Natural killer cell (primary cell): Measurements from ENCODE around the gene ANXA2. TPM values are rescaled to one million over a fixed set of nuclear protein-coding genes. Genes with fewer than 3 reads are reported as not detected.

Experiments used
- ATAC-seq, 3 donors: fragments of 150-1000 bp in 2 of 3; fragments of 200-7000 bp in 1 of 3; cut with Tn5 transposase; 1 replicate in 1 of 3; 2 replicates in 2 of 3; pipeline ENCODE4 v1.10.0; 2021; ENCODE audit warnings: mild to moderate bottlenecking in 2 of 3, moderate library complexity in 2 of 3
- DNase-seq, 2 donors: peaks; one replicate each; pipeline versions ENCODE4 v3.0.0 to v3.0.0-alpha.2; 2013 to 2021; ENCODE audit warnings: mixed read lengths in 1 of 2
- H3K27ac ChIP-seq: one replicate; pipeline ENCODE4 v1.5.1; 2013; ENCODE audit warnings: mild to moderate bottlenecking, low read length
- H3K27me3 ChIP-seq: one replicate; pipeline ENCODE4 v1.6.1; 2013; ENCODE audit warnings: low read length; ENCODE audit not compliant: control insufficient read depth, insufficient read depth
- H3K36me3 ChIP-seq: one replicate; pipeline ENCODE4 v1.6.1; 2013; ENCODE audit warnings: low read length; ENCODE audit not compliant: control insufficient read depth, insufficient read depth
- H3K4me1 ChIP-seq: one replicate; pipeline ENCODE4 v1.6.1; 2013; ENCODE audit warnings: low read length; ENCODE audit not compliant: control insufficient read depth, insufficient read depth
- H3K4me3 ChIP-seq: one replicate; pipeline ENCODE4 v1.5.1; 2013; ENCODE audit warnings: low read length
- H3K9me3 ChIP-seq: one replicate; pipeline ENCODE4 v1.6.1; 2013; ENCODE audit warnings: low read length; ENCODE audit not compliant: control insufficient read depth, insufficient read depth
- H3K27ac Mint-ChIP-seq, 2 donors: one replicate each; pipeline ENCODE4 v1.8.0; 2022; ENCODE audit warnings: mild to moderate bottlenecking in 2 of 2, mixed read lengths in 2 of 2, moderate library complexity in 1 of 2
- H3K27me3 Mint-ChIP-seq, 2 donors: one replicate each; pipeline ENCODE4 v1.8.0; 2022; ENCODE audit warnings: low read depth in 2 of 2, mixed read lengths in 2 of 2
- H3K36me3 Mint-ChIP-seq: one replicate; pipeline ENCODE4 v1.8.0; 2022; ENCODE audit warnings: mixed read lengths
- H3K4me1 Mint-ChIP-seq, 2 donors: one replicate each; pipeline ENCODE4 v1.8.0; 2022; ENCODE audit warnings: mixed read lengths in 2 of 2
- H3K4me3 Mint-ChIP-seq: one replicate; pipeline ENCODE4 v1.8.0; 2022; ENCODE audit warnings: mild to moderate bottlenecking, moderate library complexity, mixed read lengths
- H3K9me3 Mint-ChIP-seq, 2 donors: one replicate each; pipeline ENCODE4 v1.8.0; 2022; ENCODE audit warnings: mixed read lengths in 2 of 2
- CTCF ChIP-seq: fragments of 200-600 bp; IDR thresholded peaks from one replicate; pipeline ENCODE4 v1.8.0; 2022; ENCODE audit warnings: antibody characterized with exemption
- WGBS: methylation state at CpG from one replicate; pipeline ENCODE4 v1.1.7; 2013; ENCODE audit warnings: missing lambda C conversion rate; ENCODE audit not compliant: insufficient coverage; 5-methylcytosine and 5-hydroxymethylcytosine counted together
- intact Hi-C: fragments of 100-400 bp; cut with micrococcal nuclease; formaldehyde crosslinking; loops from one replicate; pipeline ENCODE4 v1.14.2; 2022
- total RNA-seq, 4 donors: library from RNA; stranded (reverse); fragments of 120-200 nt in 1 of 4; gene quantifications; one replicate each; pipeline versions ENCODE4 v1.2.3 to v1.2.4, GENCODE V29; 2013 to 2022

The ANXA2 gene
- total RNA-seq, 3 donors from 2014 or later (not counting 1 experiment from before 2014, with no cell fraction given) = 132 to 230 (median 155) TPM

DNA sequence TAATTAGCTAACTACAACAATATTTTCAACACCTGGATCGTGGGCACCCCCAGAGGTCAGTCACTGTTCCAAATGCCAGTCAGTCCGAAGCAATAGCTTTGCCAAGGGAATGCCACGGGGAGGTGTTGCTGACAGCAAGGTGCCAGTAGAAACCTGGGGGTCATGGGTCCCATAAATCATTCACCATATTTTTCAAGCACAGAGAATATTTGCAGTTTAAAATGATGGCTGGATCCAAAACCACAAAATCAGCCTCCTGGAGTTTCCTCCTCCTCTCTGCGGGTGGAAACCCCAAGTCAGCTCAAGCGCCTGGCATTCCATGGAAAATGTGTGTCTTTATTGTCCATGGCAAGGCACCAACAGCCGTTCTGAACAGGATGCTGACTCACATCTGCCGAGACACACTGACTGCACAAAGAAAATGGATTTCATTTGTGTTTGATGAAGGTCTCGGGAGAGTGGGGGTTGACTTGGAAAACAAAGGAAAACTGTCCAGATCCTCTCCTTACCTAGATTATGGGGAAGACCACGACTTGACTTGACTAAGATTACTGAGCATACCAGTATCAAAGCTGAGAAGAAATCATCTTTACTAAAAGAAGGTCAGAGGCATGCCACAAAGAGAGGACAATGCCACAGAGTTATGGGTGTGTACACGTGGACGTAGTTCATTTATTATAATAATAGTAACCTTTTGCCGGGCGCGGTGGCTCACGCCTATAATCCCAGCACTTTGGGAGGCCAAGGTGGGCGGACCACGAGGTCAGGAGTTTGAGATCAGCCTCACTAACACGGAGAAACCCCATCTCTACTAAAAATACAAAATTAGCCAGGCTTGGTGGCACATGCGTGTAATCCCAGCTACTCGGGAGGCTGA lies 26.4 kb downstream of the ANXA2 start:
- H3K9me3 ChIP-seq = no peaks in the 10 kb centered on the region
- TF ChIP-seq CTCF = no peak
- no peaks in the 10 kb centered on the region for H3K27me3 Mint-ChIP-seq
- no peaks in the 10 kb centered on the region for H3K9me3 Mint-ChIP-seq
- peaks cover 19% of the 10 kb centered on the region in 2 donors for H3K4me1 Mint-ChIP-seq
- H3K27ac ChIP-seq = no peak overlapping the region
- no peaks in the 10 kb centered on the region for H3K4me1 ChIP-seq
- H3K4me3 Mint-ChIP-seq = no peak overlapping the region
- intact Hi-C loops = no loop called here
- ATAC-seq (no peak), DNase-seq (no peak)
- H3K36me3 ChIP-seq = peaks cover 13% of the 10 kb centered on the region
- H3K27me3 ChIP-seq = no peaks in the 10 kb centered on the region
- 77% methylated on average over 20 of the region's 20 CpGs for WGBS
- H3K36me3 Mint-ChIP-seq = no peaks in the 10 kb centered on the region
- H3K27ac Mint-ChIP-seq = no peak overlapping the region
- no peak overlapping the region for H3K4me3 ChIP-seq

DNA sequence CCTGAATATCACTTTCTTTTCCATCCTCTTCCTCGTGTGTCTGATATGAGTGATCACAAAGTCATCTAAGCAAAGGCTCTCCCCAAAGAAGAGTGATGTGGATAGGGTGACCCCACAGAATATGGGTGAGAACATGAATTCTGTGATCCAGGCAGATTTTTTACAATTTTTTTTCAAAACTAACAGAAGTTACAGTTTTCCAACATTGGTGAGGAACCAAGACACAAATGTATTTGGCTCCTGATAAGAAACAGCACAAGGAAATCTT lies 27.0 kb downstream of the ANXA2 start:
- Histone ChIP-seq H3K4me1 (no peaks in the 10 kb centered on the region), H3K27me3 (no peaks in the 10 kb centered on the region), H3K36me3 (peaks cover 8% of the 10 kb centered on the region), H3K4me3 (no peak overlapping the region), H3K9me3 (no peaks in the 10 kb centered on the region), H3K27ac (no peak overlapping the region)
- Mint-ChIP-seq H3K4me3 (no peak overlapping the region), H3K27me3 (no peaks in the 10 kb centered on the region), H3K9me3 (no peaks in the 10 kb centered on the region), H3K4me1 (peaks cover 19% of the 10 kb centered on the region in 2 donors), H3K27ac (no peak overlapping the region), H3K36me3 (no peaks in the 10 kb centered on the region)
- no peak for DNase-seq
- intact Hi-C loops = no loop called here
- WGBS = no CpG with 5 or more reads among the region's 1 CpG
- TF ChIP-seq CTCF = no peak
- ATAC-seq = no peak

GRCh38 chr15:60370105-60370868 lies 27.5 kb downstream of the ANXA2 start:
- Mint-ChIP-seq H3K9me3 (no peaks in the 10 kb centered on the region), H3K4me1 (peaks cover 15 to 19% of the 10 kb centered on the region in 2 donors), H3K27ac (no peak overlapping the region), H3K4me3 (no peak overlapping the region), H3K36me3 (no peaks in the 10 kb centered on the region), H3K27me3 (no peaks in the 10 kb centered on the region)
- intact Hi-C loops = no loop called here
- WGBS = 84% methylated on average over 7 of the region's 9 CpGs
- H3K27me3 ChIP-seq = no peaks in the 10 kb centered on the region
- ATAC-seq (no peak), DNase-seq (no peak)
- no peaks in the 10 kb centered on the region for H3K4me1 ChIP-seq
- no peak overlapping the region for H3K4me3 ChIP-seq
- no peak overlapping the region for H3K27ac ChIP-seq
- no peak for TF ChIP-seq CTCF
- peaks cover 3% of the 10 kb centered on the region for H3K36me3 ChIP-seq
- no peaks in the 10 kb centered on the region for H3K9me3 ChIP-seq
